H4 (cell line): ENCODE measurements around the gene FRMD3. TPM values are rescaled to one million over a fixed set of nuclear protein-coding genes. Genes with fewer than 3 reads are reported as not detected.
A peak's percentile ranks its signal among the peaks of the same experiment; 100 is the strongest.

ENCODE experiments used
- DNase-seq: peaks from one replicate; pipeline ENCODE4 v3.0.0-alpha.2; 2015; ENCODE audit warnings: low spot score
- total RNA-seq: library from RNA; depleted of rRNA; stranded (reverse); fragments of >200 nt; shearing (Covaris generic); gene quantifications from 2 replicates; pipeline ENCODE4 v1.2.3, GENCODE V29; 2014

FRMD3 gene
- total RNA-seq, 1 experiment from 2014 or later: 0.29 TPM

DNA sequence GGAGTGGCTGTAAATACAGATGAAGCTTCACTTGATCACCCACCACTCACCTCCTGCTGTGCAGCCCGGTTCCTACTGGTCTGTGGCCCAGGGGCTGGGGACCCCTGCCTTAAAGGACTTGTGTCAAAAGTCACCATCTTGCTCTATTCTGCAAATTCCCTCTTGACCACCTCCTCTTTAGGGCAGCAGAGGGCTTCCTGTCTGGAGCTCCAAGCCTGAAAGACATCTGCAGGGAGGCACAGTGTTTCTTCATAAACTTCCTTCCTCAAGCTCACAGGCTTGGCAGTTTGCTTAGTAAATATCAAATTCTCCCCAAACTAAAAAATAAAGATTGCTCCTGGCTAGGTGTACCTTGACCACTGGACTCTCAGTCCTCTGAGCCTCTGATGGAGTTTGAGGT, 104.4 kb downstream of the FRMD3 start:
- DNase-seq: no peak

DNA sequence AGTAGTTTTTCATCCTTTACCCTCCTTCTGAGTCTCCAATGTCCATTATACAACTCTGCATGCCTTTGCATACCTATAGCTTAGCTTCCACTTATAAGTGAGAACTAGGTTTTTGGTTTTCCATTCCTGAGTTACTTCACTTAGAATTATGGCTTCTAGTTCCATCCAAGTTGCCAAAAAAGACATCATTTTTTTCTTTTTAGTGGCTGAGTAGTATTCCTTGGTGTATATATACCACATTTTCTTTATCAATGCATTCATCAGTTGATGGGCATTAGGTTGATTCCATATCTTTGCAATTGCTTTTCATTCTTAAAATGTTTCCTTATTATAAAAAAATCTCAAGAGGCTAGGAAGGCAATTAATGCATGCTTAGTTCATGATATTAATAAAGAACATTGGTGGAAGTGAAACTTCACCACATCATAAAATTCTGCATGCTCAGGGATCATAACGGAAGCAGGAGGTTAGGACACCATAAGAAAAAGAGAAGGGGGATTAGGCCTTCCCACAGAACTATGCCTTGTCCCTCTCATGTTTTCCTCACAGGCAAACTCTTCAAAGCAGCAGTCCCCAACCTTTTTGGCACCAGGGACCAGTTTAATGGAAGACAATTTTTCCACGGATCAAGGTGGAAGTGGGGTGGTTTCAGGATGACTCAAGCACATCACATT, 105.2 kb downstream of the FRMD3 start:
- DNase-seq: no peak

DNA sequence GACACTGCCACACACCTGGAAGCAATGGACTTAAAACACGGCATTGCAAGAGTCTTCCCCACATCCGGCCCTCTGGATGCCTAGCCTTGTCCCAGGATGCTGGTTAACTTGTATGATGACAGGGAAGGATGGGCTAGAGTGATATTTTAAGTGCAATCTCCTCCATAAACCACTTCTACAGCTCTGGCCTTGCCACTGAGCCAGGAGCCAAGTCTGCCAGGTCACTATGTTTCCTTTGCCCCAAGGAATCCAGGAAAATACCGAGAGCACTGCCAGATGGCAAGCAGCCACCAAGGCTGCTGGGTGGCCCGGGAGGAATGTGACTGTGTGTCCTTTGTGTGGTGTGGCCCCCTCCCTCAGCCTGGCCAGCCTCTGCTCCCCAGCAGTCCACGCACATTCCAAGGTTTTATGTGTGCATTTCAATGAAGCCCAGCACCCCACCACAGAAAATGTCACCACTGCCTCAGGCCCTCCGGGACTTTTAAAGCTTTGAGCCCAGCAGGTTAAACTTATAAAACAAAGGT, 106.0 kb downstream of the FRMD3 start:
- peak; percentile 91 for DNase-seq

DNA sequence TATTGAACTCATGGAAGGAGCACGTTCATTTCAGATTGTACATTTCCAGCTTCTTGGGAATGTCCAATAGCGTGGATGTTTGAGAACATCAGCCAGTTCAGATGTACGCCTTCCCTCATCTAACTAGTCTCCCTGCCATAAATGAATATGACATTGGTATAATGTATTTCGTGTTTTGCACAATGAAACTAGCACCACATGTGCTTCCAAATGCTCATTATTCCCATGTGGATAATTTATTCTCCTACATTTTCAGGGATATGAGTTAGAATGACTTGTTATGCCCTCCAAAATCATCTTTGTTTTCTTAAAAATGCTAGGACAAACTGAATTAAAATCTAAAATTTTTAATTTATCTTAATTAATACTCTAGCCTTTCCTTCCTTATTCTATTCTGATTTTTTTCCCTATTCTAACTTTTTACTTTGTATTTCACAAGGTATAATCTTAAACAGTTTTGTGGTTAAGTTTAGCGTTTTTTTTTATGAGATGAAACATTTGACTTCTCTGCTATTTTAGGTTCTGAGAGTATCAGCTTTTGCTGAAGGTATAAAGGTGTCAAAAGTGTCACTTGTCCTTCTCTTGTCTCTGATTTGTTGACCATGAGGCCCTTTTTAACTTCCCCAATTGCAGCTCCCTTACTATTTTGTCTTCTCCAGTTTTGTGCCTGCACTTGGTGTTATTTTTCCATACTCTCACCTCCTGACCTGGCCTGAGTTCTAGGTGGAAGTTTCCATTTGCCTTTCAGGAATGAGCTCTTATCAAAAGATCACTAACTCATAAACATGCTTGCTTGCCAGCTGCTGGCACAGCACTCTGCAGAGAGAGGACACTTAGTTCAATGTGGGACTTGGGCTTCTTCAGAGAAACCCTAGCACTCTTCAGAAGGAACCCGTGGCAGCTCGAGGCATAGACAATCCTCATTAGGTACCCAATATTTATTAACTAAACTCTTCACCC, 106.8 kb downstream of the FRMD3 start:
- DNase-seq: peak; percentile 49

DNA sequence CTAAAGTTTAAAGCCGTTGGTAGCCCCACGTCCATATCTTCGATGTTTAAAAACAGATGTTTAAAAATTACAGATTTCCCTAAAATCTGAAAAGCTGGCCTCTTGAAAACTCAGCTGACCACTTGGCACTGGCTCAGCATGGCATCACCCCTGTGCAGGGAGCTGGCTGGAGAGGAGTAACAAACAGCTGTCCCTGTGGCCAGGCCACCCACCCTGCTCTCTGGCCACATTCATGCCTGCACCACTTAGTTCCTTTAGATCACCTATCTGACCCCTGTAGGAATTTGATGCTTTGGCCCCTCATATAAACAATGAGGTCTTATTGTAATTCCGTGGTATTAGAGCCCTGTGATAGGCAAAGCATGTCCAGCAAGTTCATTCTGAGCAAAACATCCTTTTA, 107.5 kb downstream of the FRMD3 start:
- DNase-seq: peak; percentile 45

DNA sequence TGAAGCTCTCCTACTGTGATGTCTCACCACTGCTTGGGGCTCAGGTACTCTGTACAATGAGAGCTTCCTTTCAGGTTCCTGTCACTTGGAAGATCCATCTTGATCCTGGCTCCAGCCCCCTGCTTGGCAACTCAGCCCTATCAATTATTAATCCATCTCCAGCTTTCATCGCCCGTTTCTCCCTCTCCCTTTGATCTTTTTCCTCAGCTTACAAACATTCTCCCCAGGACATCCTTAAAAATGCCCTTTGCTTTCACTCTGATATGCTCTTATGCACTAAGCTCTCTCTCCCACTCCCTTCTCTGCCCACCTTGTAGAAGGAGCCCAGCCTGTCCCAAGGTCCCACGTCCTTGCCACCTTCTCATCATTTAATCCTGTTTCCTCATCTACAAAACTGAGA, 109.0 kb downstream of the FRMD3 start:
- no peak for DNase-seq

DNA sequence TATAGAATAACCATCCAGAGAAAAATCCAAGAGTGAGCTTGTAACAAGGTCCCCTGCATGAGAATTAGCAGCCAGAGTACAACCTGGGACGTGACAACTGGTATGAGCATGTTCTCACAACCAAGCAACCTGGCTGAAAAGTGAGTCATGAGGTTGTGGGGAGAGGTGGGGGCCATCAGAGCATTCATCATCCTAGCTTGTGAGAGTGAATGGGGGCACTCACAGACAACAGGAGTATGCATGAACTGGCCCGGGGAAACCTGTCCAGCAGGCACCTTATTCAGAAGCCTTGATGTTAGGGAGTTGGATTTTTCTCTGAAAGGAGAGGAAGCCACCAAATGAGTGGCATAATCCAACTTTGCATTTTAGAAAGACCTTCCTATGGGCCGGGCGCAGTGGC, 113.0 kb downstream of the FRMD3 start:
- no peak for DNase-seq

DNA sequence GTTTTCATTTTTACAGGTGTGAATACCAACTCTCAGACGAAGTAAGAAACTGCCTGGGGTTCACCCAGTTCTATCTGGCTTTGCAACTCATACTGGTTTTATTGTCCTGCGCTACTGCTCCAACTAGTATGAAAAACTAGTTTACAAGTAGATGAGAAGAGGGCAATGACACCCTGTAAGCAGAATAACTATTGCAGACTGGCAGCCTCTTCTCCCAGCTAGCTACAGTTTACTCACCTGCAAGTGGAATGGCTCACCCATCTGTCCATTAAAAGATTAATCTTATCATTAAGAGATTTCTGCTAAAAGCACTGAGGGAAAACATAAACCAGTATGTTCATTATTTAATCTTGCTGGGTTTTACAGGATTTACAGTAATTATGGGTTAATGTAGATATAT, 113.4 kb downstream of the FRMD3 start:
- DNase-seq: no peak

DNA sequence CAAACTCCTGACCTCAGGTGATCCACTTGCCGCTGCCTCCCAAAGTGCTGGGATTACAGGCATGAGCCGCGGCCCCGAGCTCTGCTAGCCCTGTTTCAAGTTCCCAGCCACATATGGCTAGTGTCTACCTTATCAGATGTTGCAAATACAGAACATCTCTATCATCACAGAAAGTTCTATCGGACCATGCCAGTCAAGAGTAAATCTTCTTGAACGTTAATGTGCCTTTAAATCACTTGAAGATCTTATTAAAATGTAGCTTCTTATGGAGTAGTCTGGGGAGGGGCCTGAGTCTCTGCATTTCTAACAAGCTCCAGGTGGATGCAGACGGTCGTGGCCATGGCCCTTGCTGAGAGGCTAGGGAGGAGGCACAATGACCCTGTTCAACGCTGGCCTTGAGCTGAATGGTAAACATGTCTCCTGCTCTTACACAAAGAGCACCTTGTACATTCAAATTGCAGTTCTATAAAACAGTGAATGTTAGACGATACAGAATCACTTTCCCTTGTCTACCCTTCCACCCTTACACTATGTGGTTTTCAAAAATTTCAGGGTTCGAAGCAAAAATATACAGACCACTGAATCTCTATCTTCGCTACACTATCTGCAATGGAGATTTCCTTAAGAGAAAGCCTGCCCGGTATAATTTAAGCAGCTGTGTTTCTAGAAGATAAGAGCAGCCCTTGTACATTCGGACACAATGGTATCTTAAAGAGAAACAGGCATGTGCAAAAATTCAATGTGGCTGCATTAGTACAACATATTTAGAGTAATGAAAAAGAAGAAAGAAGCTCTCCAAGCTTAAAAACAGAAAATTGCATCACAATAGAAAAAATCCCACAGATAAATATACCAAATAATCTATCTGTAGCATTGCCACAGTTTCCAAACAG, 114.1 kb downstream of the FRMD3 start:
- no peak for DNase-seq

DNA sequence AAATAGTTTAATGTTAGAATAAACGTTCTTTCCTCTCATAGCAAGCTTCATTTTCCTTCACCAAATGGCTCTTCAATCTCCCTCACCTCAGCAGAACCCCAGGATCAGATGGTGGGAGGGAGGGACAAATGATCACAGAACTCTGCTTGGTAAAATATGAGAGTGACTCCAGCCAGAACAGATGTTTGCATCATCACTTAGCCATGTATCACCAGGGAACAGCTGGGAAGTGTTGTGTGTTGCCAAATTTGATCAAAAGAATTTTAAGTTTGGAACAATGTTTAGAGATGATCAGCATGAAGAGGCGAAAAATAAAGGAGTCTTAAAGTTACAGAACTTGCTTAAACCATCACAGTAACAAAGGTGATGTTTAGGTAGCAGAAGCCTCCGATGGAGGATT, 115.7 kb downstream of the FRMD3 start:
- DNase-seq: no peak

DNA sequence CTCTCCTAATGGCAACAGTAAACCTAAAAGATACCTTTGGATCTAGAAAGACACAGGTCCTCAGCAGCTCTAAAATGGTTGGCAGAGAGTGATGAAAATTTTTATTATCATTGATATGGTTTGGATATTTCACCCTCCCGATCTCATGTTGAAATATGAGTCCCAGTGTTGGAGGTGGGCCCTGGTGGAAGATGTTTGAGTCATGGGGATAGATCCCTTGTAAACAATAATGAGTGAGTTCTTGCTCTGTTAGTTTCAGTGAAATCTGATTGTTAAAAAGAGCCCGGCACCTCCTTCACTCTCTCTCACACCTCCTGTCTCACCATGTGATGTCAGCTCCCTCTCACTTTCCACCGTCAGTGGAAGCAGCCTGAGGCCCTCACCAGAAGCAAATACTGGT, 117.7 kb downstream of the FRMD3 start:
- DNase-seq: no peak

DNA sequence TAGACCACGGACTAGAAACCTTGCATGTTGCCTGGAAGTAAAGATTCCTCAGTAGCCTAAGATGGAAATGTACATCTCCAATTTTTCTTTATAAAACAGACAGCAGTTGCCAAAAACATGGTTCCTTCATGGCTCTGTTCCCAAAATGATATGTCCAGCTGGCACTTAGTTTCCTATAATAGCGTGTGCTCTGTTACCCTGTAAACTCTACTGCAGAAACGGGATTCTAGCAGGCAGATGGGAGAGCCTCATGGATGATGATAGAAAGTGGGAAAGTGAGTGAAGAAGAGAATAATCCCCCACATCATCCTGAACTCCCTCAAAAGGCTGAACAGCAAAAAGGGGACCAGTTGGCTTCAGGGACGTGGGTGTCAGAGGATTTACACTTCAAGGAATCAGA, 118.2 kb downstream of the FRMD3 start:
- DNase-seq: no peak

DNA sequence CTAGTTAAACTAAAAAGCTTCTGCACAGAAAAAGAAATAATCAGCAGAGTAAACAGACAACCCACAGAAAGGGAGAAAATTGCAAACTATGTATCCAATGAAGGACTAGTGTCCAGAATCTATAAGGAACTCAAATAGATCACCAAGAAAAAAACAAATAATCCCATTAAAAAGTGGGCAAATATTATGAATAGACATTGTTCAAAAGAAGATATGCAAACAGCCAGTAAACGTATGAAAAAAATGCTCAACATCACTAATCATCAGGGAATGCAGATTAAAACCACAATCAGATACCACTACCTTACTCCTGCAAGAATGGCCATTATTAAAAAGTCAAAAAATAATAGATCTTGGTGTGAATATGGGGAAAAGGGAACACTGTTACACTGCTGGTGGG, 119.9 kb downstream of the FRMD3 start:
- no peak for DNase-seq

DNA sequence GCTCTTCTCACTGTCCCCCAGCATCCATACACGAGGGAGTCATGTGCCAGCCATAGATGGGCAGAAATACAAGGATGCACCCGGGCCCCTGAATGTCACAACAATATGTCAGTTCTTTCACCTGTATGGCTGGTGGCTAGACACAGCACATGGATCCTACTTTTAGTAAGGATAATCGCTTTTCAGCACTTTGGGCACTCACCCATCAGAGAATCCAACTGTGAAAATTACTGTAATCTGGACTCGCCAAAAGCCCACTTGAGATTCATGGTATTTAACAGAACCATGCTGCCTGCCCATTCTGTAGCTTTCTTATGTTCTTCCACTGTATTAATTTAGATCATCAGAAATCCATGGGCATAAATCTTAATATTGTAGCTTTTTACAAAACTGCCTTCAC, 124.8 kb downstream of the FRMD3 start:
- DNase-seq: no peak

DNA sequence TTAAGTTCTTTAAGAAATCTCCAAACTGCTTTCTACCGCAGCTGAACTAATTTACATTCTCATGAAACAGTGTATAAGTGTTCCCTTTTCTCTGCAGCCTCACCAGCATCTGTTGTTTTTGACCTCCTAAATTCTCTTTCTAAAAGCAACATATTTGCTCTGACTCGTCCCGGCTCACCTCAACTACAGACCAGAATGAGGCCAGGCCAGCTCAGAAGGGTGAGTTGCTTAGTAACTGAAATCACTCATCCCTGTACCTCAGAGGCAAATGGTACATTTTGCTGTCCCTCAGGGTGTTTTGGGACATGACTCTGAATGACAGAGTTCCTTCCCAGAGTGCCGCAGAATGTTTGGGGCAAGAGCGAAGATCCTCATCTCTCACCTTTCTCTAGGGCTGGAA, 127.5 kb downstream of the FRMD3 start:
- DNase-seq: no peak

DNA sequence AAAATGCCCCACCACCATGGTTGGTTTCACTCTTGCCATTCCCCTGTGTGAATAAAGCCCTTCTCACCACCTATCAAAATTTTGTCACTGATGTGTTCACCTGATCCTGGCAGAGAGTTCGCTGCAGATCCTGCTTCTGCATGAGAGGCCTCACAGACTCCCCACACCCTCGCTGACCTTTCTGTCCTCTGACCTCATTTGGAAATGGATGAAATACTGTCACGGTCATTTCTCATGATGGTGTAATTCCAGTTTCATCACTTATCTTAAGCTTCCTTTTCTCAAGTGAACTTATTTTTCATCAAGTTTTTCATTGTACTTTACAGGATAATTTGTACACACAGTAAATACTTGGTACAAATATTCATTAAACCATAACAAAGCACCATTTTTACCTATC, 131.3 kb downstream of the FRMD3 start:
- no peak for DNase-seq

DNA sequence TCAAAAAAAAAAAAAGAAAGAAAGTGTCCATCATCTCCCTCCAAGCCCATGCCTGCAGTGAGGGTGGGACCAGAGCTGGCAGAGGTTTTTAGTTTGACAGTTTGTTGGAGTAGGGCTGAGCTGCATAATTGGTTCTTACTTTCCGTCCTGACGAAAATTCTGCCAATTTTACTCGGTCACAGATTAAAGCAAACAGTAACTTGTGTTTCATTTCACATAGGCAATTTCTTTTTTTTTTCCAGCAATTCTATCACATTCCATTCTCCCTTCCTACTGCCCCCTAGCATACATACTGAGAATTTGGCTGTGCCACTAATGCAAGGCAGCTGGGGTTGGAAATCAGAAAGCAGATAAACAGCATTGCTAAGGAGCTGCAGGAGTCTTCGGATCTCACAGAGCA, 132.4 kb downstream of the FRMD3 start:
- no peak for DNase-seq

DNA sequence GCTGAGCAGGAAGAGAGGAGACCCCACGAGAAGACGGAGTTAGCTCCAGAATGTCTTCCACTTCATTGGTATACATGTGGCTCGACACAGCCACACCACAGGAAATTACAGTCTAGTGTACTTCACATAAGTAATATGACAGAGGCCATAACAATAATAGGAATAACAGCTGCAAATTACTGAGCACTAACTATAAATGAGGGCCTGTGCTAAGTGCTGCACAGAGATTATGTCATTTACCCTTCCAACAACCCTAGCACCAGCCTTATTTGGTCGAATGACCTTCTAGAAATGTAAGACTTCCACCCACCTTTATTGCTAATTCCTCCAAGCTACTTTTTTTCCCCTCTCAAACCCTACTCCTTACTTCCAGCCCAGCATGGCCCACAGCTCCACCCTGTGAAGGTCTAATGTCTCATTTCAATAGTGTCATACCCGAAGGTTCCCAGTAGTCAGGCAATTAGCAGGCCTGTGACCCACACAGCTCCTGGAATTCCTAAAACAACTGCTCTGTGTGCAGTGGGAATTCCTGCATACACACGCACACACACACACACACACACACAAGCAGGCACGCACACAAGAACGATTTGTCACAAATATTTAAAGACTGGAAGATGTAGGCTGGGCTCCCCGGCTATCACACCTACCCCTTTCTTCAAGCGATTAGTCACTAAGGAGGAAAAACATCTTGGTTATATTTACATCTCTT, 134.5 kb downstream of the FRMD3 start:
- peak; percentile 15 for DNase-seq

DNA sequence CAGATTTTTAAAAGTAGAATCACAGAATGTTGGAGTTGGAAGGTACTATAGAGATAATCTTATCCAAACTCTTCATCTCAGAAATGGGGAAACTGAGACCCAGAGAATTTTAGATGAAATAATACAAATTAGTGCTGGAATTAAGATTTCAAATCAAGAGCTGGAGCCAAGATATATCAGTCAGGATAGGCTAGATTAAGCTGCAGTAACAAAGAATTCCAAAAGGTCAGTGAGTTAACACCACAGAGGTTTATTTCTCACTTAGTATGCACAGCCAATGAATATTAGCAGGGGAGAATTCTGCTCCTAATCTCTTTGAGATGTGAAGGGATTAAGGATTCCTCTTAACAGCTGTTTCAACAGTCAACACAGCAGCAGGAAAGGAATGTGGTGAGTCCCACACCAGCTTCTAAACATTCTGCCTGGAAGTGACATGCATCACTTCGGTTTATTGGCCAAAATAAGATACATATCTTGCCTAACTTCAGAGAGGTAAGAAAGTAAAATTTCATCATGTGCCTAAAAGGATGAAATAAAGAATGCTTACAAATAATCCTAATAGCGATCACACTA, 136.8 kb downstream of the FRMD3 start:
- DNase-seq: no peak

DNA sequence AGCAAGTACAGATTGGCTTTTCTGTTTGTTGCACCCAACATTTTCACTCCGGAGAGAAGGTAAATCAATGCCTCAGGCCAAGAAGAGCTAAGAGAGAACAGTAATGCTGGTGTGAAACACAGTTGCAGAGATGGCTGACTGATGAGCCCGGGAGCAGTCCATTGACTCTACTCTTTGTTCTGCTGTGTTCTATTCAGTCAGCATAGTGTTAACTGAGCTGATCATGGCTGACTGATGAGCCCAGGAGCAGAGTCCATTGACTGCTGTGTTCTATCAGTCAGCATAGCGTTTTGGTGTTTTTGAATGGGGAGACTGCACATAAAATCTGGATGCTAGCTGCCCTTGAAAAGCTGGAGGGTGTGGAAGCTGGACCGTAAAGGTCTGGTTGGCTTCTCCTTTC, 141.4 kb downstream of the FRMD3 start:
- no peak for DNase-seq

DNA sequence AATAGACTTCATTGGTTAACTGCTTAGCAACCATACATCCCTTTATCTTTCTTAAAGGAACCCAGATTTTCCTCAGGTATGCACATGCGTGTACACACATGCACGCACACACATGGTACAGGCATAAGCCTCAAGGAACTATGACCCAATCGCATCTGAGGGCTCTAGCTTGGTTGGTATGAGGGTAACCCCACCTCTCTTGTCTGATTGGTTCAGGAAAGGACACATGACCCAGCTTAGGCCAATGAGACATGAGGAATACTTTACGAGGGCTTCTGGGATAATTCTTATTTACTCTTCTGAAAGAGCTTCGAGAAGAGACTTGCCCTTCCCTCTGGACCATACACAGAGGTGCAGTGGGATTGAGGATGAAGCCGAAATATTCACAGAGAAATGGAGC, 141.9 kb downstream of the FRMD3 start:
- DNase-seq: no peak
